H9 (cell line): ENCODE results near the gene FBXO47. TPM values are rescaled to one million over a fixed set of nuclear protein-coding genes. Genes with fewer than 3 reads are reported as not detected.
A peak's percentile ranks its signal among the peaks of the same experiment; 100 is the strongest.

Experiments used
- DNase-seq: peaks from one replicate; pipeline ENCODE4 v3.0.0-alpha.2; 2017
- H2AFZ ChIP-seq: one replicate; pipeline ENCODE4 v1.6.1; 2013; ENCODE audit warnings: mild to moderate bottlenecking, low read length, control low read depth, moderate library complexity
- H2AK5ac ChIP-seq: 2 replicates; pipeline ENCODE4 v1.6.1; 2013; ENCODE audit warnings: low read length, control low read depth, mixed read lengths; ENCODE audit not compliant: insufficient read length
- H2BK120ac ChIP-seq: one replicate; pipeline ENCODE4 v1.6.1; 2013; ENCODE audit warnings: low read depth, mild to moderate bottlenecking, low read length, control low read depth, inconsistent platforms; ENCODE audit not compliant: poor library complexity, severe bottlenecking
- H2BK12ac ChIP-seq: 2 replicates; pipeline ENCODE4 v1.6.1; 2013; ENCODE audit warnings: low read length, control low read depth, mixed read lengths, low read depth; ENCODE audit not compliant: insufficient read length
- H2BK15ac ChIP-seq: 2 replicates; pipeline ENCODE4 v1.6.1; 2013; ENCODE audit warnings: low read depth, low read length, control low read depth
- H2BK20ac ChIP-seq: one replicate; pipeline ENCODE4 v1.6.1; 2013; ENCODE audit warnings: low read depth, mild to moderate bottlenecking, low read length, control low read depth, inconsistent platforms; ENCODE audit not compliant: poor library complexity, severe bottlenecking
- H2BK5ac ChIP-seq: 2 replicates; pipeline ENCODE4 v1.6.1; 2013; ENCODE audit warnings: low read length, control low read depth, mixed read lengths; ENCODE audit not compliant: insufficient read length
- H3K14ac ChIP-seq: 2 replicates; pipeline ENCODE4 v1.6.1; 2013; ENCODE audit warnings: low read length, control low read depth; ENCODE audit not compliant: insufficient read depth
- H3K18ac ChIP-seq: 2 replicates; pipeline ENCODE4 v1.6.1; 2013; ENCODE audit warnings: low read depth, mild to moderate bottlenecking, mixed read lengths, low read length, control low read depth; ENCODE audit not compliant: insufficient read length
- H3K23ac ChIP-seq: 2 replicates; pipeline ENCODE4 v1.6.1; 2013; ENCODE audit warnings: low read length, control low read depth, mixed read lengths, low read depth; ENCODE audit not compliant: insufficient read length
- H3K23me2 ChIP-seq: 2 replicates; pipeline ENCODE4 v1.6.1; 2013; ENCODE audit warnings: low read depth, mild to moderate bottlenecking, mixed read lengths, low read length, control low read depth; ENCODE audit not compliant: insufficient read length, poor library complexity, severe bottlenecking
- H3K27ac ChIP-seq: 2 replicates; pipeline ENCODE4 v1.5.1; 2013; ENCODE audit warnings: low read length, control low read depth, mixed read lengths, low read depth; ENCODE audit not compliant: insufficient read length
- H3K27me3 ChIP-seq: 2 replicates; pipeline ENCODE4 v1.6.1; 2013; ENCODE audit warnings: low read length, control low read depth, inconsistent platforms; ENCODE audit not compliant: insufficient read depth
- H3K4ac ChIP-seq: 2 replicates; pipeline ENCODE4 v1.6.1; 2013; ENCODE audit warnings: low read depth, mild to moderate bottlenecking, control low read depth, inconsistent platforms, low read length, moderate library complexity
- H3K4me1 ChIP-seq: 2 replicates; pipeline ENCODE4 v1.6.1; 2013; ENCODE audit warnings: low read length, control low read depth, inconsistent platforms; ENCODE audit not compliant: insufficient read depth
- H3K4me2 ChIP-seq: 2 replicates; pipeline ENCODE4 v1.6.1; 2013; ENCODE audit warnings: low read length, control low read depth, mixed read lengths; ENCODE audit not compliant: insufficient read length, insufficient read depth
- H3K56ac ChIP-seq: 2 replicates; pipeline ENCODE4 v1.6.1; 2013; ENCODE audit warnings: low read depth, mild to moderate bottlenecking, mixed read lengths, low read length, control low read depth; ENCODE audit not compliant: insufficient read length
- H3K79me1 ChIP-seq: 2 replicates; pipeline ENCODE4 v1.6.1; 2013; ENCODE audit warnings: low read depth, mild to moderate bottlenecking, moderate library complexity, low read length, control low read depth, inconsistent platforms; ENCODE audit not compliant: insufficient read depth, poor library complexity, severe bottlenecking
- H3K79me2 ChIP-seq: 2 replicates; pipeline ENCODE4 v1.6.1; 2013; ENCODE audit warnings: low read length, control low read depth, inconsistent platforms; ENCODE audit not compliant: insufficient read depth
- H3K9ac ChIP-seq: 2 replicates; pipeline ENCODE4 v1.6.1; 2013; ENCODE audit warnings: low read length, control low read depth, mixed read lengths; ENCODE audit not compliant: insufficient read length; ENCODE audit errors: extremely low read depth
- H3K9me3 ChIP-seq: one replicate; pipeline ENCODE4 v1.6.1; 2013; ENCODE audit warnings: low read depth, low read length, inconsistent platforms; ENCODE audit not compliant: control insufficient read depth
- H3T11ph ChIP-seq: one replicate; pipeline ENCODE4 v1.6.1; 2013; ENCODE audit warnings: mild to moderate bottlenecking, low read length, control low read depth, inconsistent platforms
- H4K20me1 ChIP-seq: one replicate; pipeline ENCODE4 v1.6.1; 2013; ENCODE audit not compliant: control insufficient read depth, insufficient read length, insufficient read depth
- H4K5ac ChIP-seq: 2 replicates; pipeline ENCODE4 v1.6.1; 2013; ENCODE audit warnings: low read depth, mild to moderate bottlenecking, mixed read lengths, low read length, control low read depth; ENCODE audit not compliant: insufficient read length
- H4K8ac ChIP-seq: replicated peaks from 2 replicates; pipeline ENCODE4 v1.6.1; 2013; ENCODE audit warnings: low read length, control low read depth, mixed read lengths, low read depth; ENCODE audit not compliant: insufficient read length
- H4K91ac ChIP-seq: 2 replicates; pipeline ENCODE4 v1.6.1; 2013; ENCODE audit warnings: low read depth, mild to moderate bottlenecking, moderate library complexity, mixed read lengths, low read length, control low read depth; ENCODE audit not compliant: insufficient read length
- H3K27ac Mint-ChIP-seq, 3 experiments: 2 replicates in 2 of 3; 3 replicates in 1 of 3; pipeline ENCODE4 v1.8.0; 2020 to 2021; ENCODE audit warnings: mixed read lengths in 3 of 3, mild to moderate bottlenecking in 1 of 3, moderate library complexity in 1 of 3
- H3K27me3 Mint-ChIP-seq: 2 replicates; pipeline ENCODE4 v1.8.0; 2021; ENCODE audit warnings: low read depth, mild to moderate bottlenecking, moderate library complexity, mixed read lengths
- H3K36me3 Mint-ChIP-seq, 3 experiments: 2 replicates in 2 of 3; 3 replicates in 1 of 3; pipeline ENCODE4 v1.8.0; 2020 to 2021; ENCODE audit warnings: low read depth in 3 of 3, mixed read lengths in 3 of 3; ENCODE audit not compliant: insufficient read depth in 1 of 3
- H3K4me1 Mint-ChIP-seq, 2 experiments: 2 replicates each; pipeline ENCODE4 v1.8.0; 2020; ENCODE audit warnings: mixed read lengths in 2 of 2
- H3K4me3 Mint-ChIP-seq, 2 experiments: 2 replicates in 1 of 2; 3 replicates in 1 of 2; pipeline ENCODE4 v1.8.0; 2020 to 2021; ENCODE audit warnings: mild to moderate bottlenecking in 2 of 2, mixed read lengths in 2 of 2, moderate library complexity in 1 of 2
- H3K9me3 Mint-ChIP-seq, 2 experiments: 2 replicates in 1 of 2; 3 replicates in 1 of 2; pipeline ENCODE4 v1.8.0; 2020; ENCODE audit warnings: mild to moderate bottlenecking in 2 of 2, mixed read lengths in 2 of 2, moderate library complexity in 1 of 2
- WGBS: extraction: QIAGEN DNeasy Blood & Tissue Kit; methylation state at CpG from one replicate; pipeline ENCODE4 v1.1.7; 2013; ENCODE audit warnings: missing lambda C conversion rate, low lambda C conversion rate, mixed read lengths; ENCODE audit not compliant: insufficient read length; ENCODE audit errors: extremely low coverage; 5-methylcytosine and 5-hydroxymethylcytosine counted together
- total RNA-seq: library from RNA; stranded (reverse); gene quantifications from 2 replicates; pipeline ENCODE4 v1.2.1, GENCODE V29; 2021
- TF ChIP-seq, protein P1 (sequence below): fragments of 200-600 bp; sonication (generic); conservative IDR thresholded peaks from 3 replicates; pipeline ENCODE4 v1.8.0; 2021; ENCODE audit warnings: antibody characterized with exemption, mild to moderate bottlenecking

FBXO47 gene
- total RNA-seq, 1 experiment from 2014 or later, result not detected

DNA sequence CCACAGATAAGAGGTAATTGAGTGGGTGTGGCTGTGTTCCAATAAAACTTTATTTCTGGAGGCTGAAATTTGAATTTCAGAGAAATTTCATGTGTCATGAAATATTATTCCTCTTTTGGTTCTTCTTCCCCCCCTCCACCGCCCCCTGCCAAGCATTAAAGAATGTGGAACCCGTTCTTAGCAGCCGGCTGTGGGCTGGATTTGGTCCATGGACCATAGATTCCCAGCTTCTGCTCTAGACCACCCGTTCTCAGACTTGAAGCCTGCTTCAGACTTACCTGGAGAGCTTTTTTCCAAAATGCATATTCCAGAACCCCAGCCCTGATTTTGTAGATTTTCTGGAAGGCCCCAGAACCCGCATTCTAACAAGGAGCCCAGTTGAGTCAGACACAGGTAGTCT, 56.9 kb downstream of the FBXO47 start:
- Histone ChIP-seq H2BK12ac (no peak overlapping the region), H3K27ac (no peak overlapping the region), H3K18ac (no peak overlapping the region), H3K79me1 (no peaks in the 10 kb centered on the region), H3K4me1 (no peaks in the 10 kb centered on the region), H3K9me3 (no peaks in the 10 kb centered on the region), H3K4me2 (no peak overlapping the region), H4K8ac (no peak overlapping the region), H3K9ac (no peak overlapping the region), H3K14ac (no peak overlapping the region), H4K5ac (no peak overlapping the region), H2BK120ac (no peak overlapping the region), H2AK5ac (no peak overlapping the region), H4K20me1 (no peaks in the 10 kb centered on the region), H2BK15ac (no peak overlapping the region), H2AFZ (no peak overlapping the region), H3K79me2 (no peaks in the 10 kb centered on the region), H3K23me2 (no peaks in the 10 kb centered on the region), H3K23ac (no peak overlapping the region), H3T11ph (no peak overlapping the region), H2BK20ac (no peak overlapping the region), H3K27me3 (no peaks in the 10 kb centered on the region), H3K56ac (no peak overlapping the region), H4K91ac (no peak overlapping the region), H2BK5ac (no peak overlapping the region), H3K4ac (no peak overlapping the region)
- Mint-ChIP-seq H3K36me3 (peaks cover 7 to 21% (median 17%) of the 10 kb centered on the region in 3 experiments; a peak in 6 of 7 replicates), H3K9me3 (no peaks in the 10 kb centered on the region), H3K27ac (no peak overlapping the region), H3K4me3 (no peak overlapping the region), H3K4me1 (peaks cover 12 to 17% of the 10 kb centered on the region in 2 experiments), H3K27me3 (no peaks in the 10 kb centered on the region)
- no CpG with 5 or more reads among the region's 5 CpGs for WGBS
- TF ChIP-seq, protein P1, sequence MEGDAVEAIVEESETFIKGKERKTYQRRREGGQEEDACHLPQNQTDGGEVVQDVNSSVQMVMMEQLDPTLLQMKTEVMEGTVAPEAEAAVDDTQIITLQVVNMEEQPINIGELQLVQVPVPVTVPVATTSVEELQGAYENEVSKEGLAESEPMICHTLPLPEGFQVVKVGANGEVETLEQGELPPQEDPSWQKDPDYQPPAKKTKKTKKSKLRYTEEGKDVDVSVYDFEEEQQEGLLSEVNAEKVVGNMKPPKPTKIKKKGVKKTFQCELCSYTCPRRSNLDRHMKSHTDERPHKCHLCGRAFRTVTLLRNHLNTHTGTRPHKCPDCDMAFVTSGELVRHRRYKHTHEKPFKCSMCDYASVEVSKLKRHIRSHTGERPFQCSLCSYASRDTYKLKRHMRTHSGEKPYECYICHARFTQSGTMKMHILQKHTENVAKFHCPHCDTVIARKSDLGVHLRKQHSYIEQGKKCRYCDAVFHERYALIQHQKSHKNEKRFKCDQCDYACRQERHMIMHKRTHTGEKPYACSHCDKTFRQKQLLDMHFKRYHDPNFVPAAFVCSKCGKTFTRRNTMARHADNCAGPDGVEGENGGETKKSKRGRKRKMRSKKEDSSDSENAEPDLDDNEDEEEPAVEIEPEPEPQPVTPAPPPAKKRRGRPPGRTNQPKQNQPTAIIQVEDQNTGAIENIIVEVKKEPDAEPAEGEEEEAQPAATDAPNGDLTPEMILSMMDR, result no peak
- DNase-seq, result peak; percentile 9
